ENCODE data around the gene ABCE1.

ABCE1 gene

GRCh38 chr4:145097821-145098674, at the start of gene ABCE1, which contains the start of gene ANAPC10:
TSS of gene ABCE1 (plus strand) at chr4:145098311. CDS start at chr4:145104413, 6,102 bp downstream.
TSS of gene ANAPC10 (minus strand) at chr4:145098196. CDS start at chr4:145096099, 2,097 bp downstream.
- H3K27me3 ChIP-seq (ENCODE audit: control insufficient read depth in 1 of 2, insufficient read depth in 2 of 2, low read length in 2 of 2), result no peaks in the 10 kb centered on the region
- H3K4me1 ChIP-seq (ENCODE audit: control insufficient read depth, insufficient read depth, low read length), result peaks cover 6% of the 10 kb centered on the region
- H3K9ac ChIP-seq (ENCODE audit: low read length in 2 of 2), result peak within 1 kb of the TSS; percentile 91 to 98
- peaks cover 10 to 11% of the 10 kb centered on the region in 2 donors for H3K36me3 ChIP-seq (ENCODE audit: control insufficient read depth in 2 of 2, insufficient read depth in 2 of 2, low read length in 2 of 2)
- peak within 1 kb of the TSS; percentile 91 to 94 for H3K4me3 ChIP-seq (ENCODE audit: low read length in 2 of 2)
- H3K27ac ChIP-seq (ENCODE audit: low read length), result peak within 1 kb of the TSS; percentile 93
- H3K9me3 ChIP-seq (ENCODE audit: control insufficient read depth in 2 of 2, low read length in 2 of 2), result peaks cover 0 to 4% of the 10 kb centered on the region in 2 donors

GRCh38 chr4:145048817-145049216, 49.3 kb upstream of the ABCE1 start:
- Histone ChIP-seq H3K27ac (ENCODE audit: low read length) (no peak overlapping the region), H3K9ac (ENCODE audit: low read length in 2 of 2) (no peak overlapping the region), H3K4me3 (ENCODE audit: low read length in 2 of 2) (no peak overlapping the region), H3K27me3 (ENCODE audit: control insufficient read depth in 1 of 2, insufficient read depth in 2 of 2, low read length in 2 of 2) (no peaks in the 10 kb centered on the region), H3K9me3 (ENCODE audit: control insufficient read depth in 2 of 2, low read length in 2 of 2) (no peaks in the 10 kb centered on the region), H3K36me3 (ENCODE audit: control insufficient read depth in 2 of 2, insufficient read depth in 2 of 2, low read length in 2 of 2) (no peaks in the 10 kb centered on the region), H3K4me1 (ENCODE audit: control insufficient read depth, insufficient read depth, low read length) (no peaks in the 10 kb centered on the region)

GRCh38 chr4:145049241-145049640, 48.9 kb upstream of the ABCE1 start:
- no peaks in the 10 kb centered on the region for H3K27me3 ChIP-seq (ENCODE audit: control insufficient read depth in 1 of 2, insufficient read depth in 2 of 2, low read length in 2 of 2)
- H3K36me3 ChIP-seq (ENCODE audit: control insufficient read depth in 2 of 2, insufficient read depth in 2 of 2, low read length in 2 of 2), result no peaks in the 10 kb centered on the region
- H3K4me1 ChIP-seq (ENCODE audit: control insufficient read depth, insufficient read depth, low read length), result no peaks in the 10 kb centered on the region
- H3K9me3 ChIP-seq (ENCODE audit: control insufficient read depth in 2 of 2, low read length in 2 of 2), result no peaks in the 10 kb centered on the region
- H3K9ac ChIP-seq (ENCODE audit: low read length in 2 of 2), result no peak overlapping the region
- no peak overlapping the region for H3K27ac ChIP-seq (ENCODE audit: low read length)
- H3K4me3 ChIP-seq (ENCODE audit: low read length in 2 of 2), result no peak overlapping the region

GRCh38 chr4:145055533-145056257, 42.4 kb upstream of the ABCE1 start:
- Histone ChIP-seq H3K9me3 (ENCODE audit: control insufficient read depth in 2 of 2, low read length in 2 of 2) (no peaks in the 10 kb centered on the region), H3K4me1 (ENCODE audit: control insufficient read depth, insufficient read depth, low read length) (no peaks in the 10 kb centered on the region), H3K36me3 (ENCODE audit: control insufficient read depth in 2 of 2, insufficient read depth in 2 of 2, low read length in 2 of 2) (no peaks in the 10 kb centered on the region), H3K9ac (ENCODE audit: low read length in 2 of 2) (no peak overlapping the region), H3K27me3 (ENCODE audit: control insufficient read depth in 1 of 2, insufficient read depth in 2 of 2, low read length in 2 of 2) (no peaks in the 10 kb centered on the region), H3K4me3 (ENCODE audit: low read length in 2 of 2) (no peak overlapping the region), H3K27ac (ENCODE audit: low read length) (no peak overlapping the region)

- no peaks in the 10 kb centered on the region for H3K9me3 ChIP-seq (ENCODE audit: control insufficient read depth in 2 of 2, low read length in 2 of 2)
- H3K9ac ChIP-seq (ENCODE audit: low read length in 2 of 2), result no peak overlapping the region
- H3K27ac ChIP-seq (ENCODE audit: low read length), result no peak overlapping the region
- no peak overlapping the region for H3K4me3 ChIP-seq (ENCODE audit: low read length in 2 of 2)
- no peaks in the 10 kb centered on the region for H3K27me3 ChIP-seq (ENCODE audit: control insufficient read depth in 1 of 2, insufficient read depth in 2 of 2, low read length in 2 of 2)
- H3K4me1 ChIP-seq (ENCODE audit: control insufficient read depth, insufficient read depth, low read length), result no peaks in the 10 kb centered on the region
- H3K36me3 ChIP-seq (ENCODE audit: control insufficient read depth in 2 of 2, insufficient read depth in 2 of 2, low read length in 2 of 2), result no peaks in the 10 kb centered on the region
These were observed 41.6 kb upstream of the ABCE1 start for GRCh38 chr4:145056325-145057130.

GRCh38 chr4:145058256-145058655, 39.9 kb upstream of the ABCE1 start:
- no peak overlapping the region for H3K27ac ChIP-seq (ENCODE audit: low read length)
- no peaks in the 10 kb centered on the region for H3K4me1 ChIP-seq (ENCODE audit: control insufficient read depth, insufficient read depth, low read length)
- no peaks in the 10 kb centered on the region for H3K9me3 ChIP-seq (ENCODE audit: control insufficient read depth in 2 of 2, low read length in 2 of 2)
- H3K36me3 ChIP-seq (ENCODE audit: control insufficient read depth in 2 of 2, insufficient read depth in 2 of 2, low read length in 2 of 2), result no peaks in the 10 kb centered on the region
- H3K9ac ChIP-seq (ENCODE audit: low read length in 2 of 2), result no peak overlapping the region
- no peak overlapping the region for H3K4me3 ChIP-seq (ENCODE audit: low read length in 2 of 2)
- no peaks in the 10 kb centered on the region for H3K27me3 ChIP-seq (ENCODE audit: control insufficient read depth in 1 of 2, insufficient read depth in 2 of 2, low read length in 2 of 2)

GRCh38 chr4:145061318-145061920, 36.7 kb upstream of the ABCE1 start:
- no peaks in the 10 kb centered on the region for H3K27me3 ChIP-seq (ENCODE audit: control insufficient read depth in 1 of 2, insufficient read depth in 2 of 2, low read length in 2 of 2)
- no peaks in the 10 kb centered on the region for H3K9me3 ChIP-seq (ENCODE audit: control insufficient read depth in 2 of 2, low read length in 2 of 2)
- no peaks in the 10 kb centered on the region for H3K4me1 ChIP-seq (ENCODE audit: control insufficient read depth, insufficient read depth, low read length)
- H3K27ac ChIP-seq (ENCODE audit: low read length), result no peak overlapping the region
- H3K4me3 ChIP-seq (ENCODE audit: low read length in 2 of 2), result no peak overlapping the region
- no peak overlapping the region for H3K9ac ChIP-seq (ENCODE audit: low read length in 2 of 2)
- no peaks in the 10 kb centered on the region for H3K36me3 ChIP-seq (ENCODE audit: control insufficient read depth in 2 of 2, insufficient read depth in 2 of 2, low read length in 2 of 2)

GRCh38 chr4:145066063-145066501, 32.0 kb upstream of the ABCE1 start:
- no peaks in the 10 kb centered on the region for H3K9me3 ChIP-seq (ENCODE audit: control insufficient read depth in 2 of 2, low read length in 2 of 2)
- no peaks in the 10 kb centered on the region for H3K36me3 ChIP-seq (ENCODE audit: control insufficient read depth in 2 of 2, insufficient read depth in 2 of 2, low read length in 2 of 2)
- H3K4me1 ChIP-seq (ENCODE audit: control insufficient read depth, insufficient read depth, low read length), result no peaks in the 10 kb centered on the region
- no peaks in the 10 kb centered on the region for H3K27me3 ChIP-seq (ENCODE audit: control insufficient read depth in 1 of 2, insufficient read depth in 2 of 2, low read length in 2 of 2)
- H3K9ac ChIP-seq (ENCODE audit: low read length in 2 of 2), result peak overlapping the region in 1 of 2 donors; percentile 6
- H3K4me3 ChIP-seq (ENCODE audit: low read length in 2 of 2), result no peak overlapping the region
- no peak overlapping the region for H3K27ac ChIP-seq (ENCODE audit: low read length)

- H3K4me1 ChIP-seq (ENCODE audit: control insufficient read depth, insufficient read depth, low read length), result no peaks in the 10 kb centered on the region
- no peak overlapping the region for H3K4me3 ChIP-seq (ENCODE audit: low read length in 2 of 2)
- H3K9ac ChIP-seq (ENCODE audit: low read length in 2 of 2), result no peak overlapping the region
- H3K9me3 ChIP-seq (ENCODE audit: control insufficient read depth in 2 of 2, low read length in 2 of 2), result no peaks in the 10 kb centered on the region
- no peaks in the 10 kb centered on the region for H3K27me3 ChIP-seq (ENCODE audit: control insufficient read depth in 1 of 2, insufficient read depth in 2 of 2, low read length in 2 of 2)
- no peak overlapping the region for H3K27ac ChIP-seq (ENCODE audit: low read length)
- H3K36me3 ChIP-seq (ENCODE audit: control insufficient read depth in 2 of 2, insufficient read depth in 2 of 2, low read length in 2 of 2), result no peaks in the 10 kb centered on the region
These were observed 28.8 kb upstream of the ABCE1 start for GRCh38 chr4:145069361-145069760.

GRCh38 chr4:145071560-145071959, 26.6 kb upstream of the ABCE1 start:
- H3K27ac ChIP-seq (ENCODE audit: low read length), result no peak overlapping the region
- H3K4me3 ChIP-seq (ENCODE audit: low read length in 2 of 2), result no peak overlapping the region
- no peaks in the 10 kb centered on the region for H3K9me3 ChIP-seq (ENCODE audit: control insufficient read depth in 2 of 2, low read length in 2 of 2)
- H3K27me3 ChIP-seq (ENCODE audit: control insufficient read depth in 1 of 2, insufficient read depth in 2 of 2, low read length in 2 of 2), result no peaks in the 10 kb centered on the region
- no peaks in the 10 kb centered on the region for H3K4me1 ChIP-seq (ENCODE audit: control insufficient read depth, insufficient read depth, low read length)
- H3K36me3 ChIP-seq (ENCODE audit: control insufficient read depth in 2 of 2, insufficient read depth in 2 of 2, low read length in 2 of 2), result no peaks in the 10 kb centered on the region
- H3K9ac ChIP-seq (ENCODE audit: low read length in 2 of 2), result no peak overlapping the region
